ENCODE results near the gene ARHGAP23.
"Not testable (repeated sequence)": the region's sequence is repeated elsewhere in the genome, so short reads cannot be mapped to it uniquely, and the experiment has no call there.

ARHGAP23 gene

DNA sequence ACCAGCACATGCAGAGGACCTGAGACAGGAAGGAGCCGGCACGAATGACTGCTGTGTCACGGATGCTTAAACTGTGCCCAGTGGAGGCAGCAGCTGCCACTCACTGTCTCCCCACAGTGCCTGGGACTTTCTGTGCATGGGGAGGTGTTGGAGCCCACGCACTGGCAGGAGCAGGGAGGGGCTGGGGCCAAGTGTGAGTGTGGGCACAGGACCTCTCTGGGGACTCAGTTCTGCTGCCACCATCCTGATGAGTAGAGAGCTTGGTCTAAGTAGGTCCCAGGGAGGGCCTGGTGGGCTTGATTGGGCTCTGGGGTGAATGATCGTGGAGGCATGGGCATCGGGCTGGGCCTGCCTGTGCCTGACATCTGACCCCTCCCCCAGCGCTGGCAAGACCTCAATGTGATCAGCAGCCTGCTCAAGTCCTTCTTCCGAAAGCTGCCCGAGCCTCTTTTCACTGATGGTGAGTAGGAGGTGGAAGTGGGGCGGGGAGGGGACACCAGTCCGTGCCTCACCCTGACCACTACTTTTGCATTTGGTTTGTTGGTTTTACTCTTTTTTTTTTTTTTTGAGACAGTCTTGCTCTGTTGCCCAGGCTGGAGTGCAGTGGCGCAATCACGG, 57.5 kb downstream of the ARHGAP23 start:
- not testable (repeated sequence) for DNase-seq (ENCODE audit: low spot score)

DNA sequence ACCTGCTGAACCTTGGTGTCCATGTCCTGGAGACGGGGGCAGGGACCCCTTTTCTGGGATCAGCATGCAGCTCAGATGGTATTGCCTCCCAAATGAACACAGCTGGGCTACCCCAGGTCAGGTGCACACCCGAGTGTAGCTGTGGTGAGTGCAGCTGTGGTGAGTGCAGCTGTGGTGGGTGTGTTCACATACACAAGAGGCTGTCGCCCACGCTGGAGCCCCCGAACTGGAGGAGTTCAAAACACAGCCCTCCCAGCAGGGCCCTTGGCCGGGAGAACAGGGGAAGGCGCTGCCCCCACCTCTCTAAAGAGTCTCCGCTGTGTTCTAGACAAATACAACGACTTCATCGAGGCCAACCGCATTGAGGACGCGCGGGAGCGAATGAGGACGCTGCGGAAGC, 61.5 kb downstream of the ARHGAP23 start:
- not testable (repeated sequence) for DNase-seq (ENCODE audit: low spot score)

DNA sequence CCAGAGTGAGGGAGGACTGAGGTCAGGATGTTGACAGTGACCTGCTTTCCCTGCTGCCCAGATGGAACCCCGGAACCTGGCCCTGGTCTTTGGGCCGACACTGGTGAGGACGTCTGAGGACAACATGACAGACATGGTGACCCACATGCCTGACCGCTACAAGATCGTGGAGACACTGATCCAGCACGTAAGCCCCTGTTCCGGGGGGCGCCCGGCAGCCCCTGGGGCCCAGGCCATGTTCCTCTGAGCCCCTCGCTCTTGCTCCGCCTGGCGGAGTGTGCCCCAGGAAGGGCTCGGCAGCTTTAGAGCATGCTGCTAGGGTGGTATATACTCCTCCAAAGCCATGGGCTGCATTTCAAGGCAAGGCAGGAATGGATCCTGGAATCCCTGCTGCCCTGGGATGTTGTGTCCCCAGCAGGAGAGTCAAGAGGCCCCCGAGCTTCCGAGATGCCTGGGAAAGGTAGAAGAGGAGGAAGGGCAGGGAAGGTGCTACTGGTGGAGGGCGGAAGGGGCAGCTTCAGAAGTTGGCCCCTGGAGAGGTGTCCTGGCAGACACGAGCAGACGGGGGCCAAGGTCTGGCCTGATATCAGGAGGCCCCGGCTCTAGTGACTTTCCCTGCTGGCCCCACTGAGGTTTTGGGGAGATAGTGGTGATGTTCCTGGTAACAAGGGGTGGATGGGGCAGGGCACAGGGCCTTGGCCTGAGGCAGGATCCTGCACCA, 63.2 kb downstream of the ARHGAP23 start:
- not testable (repeated sequence) for DNase-seq (ENCODE audit: low spot score)

DNA sequence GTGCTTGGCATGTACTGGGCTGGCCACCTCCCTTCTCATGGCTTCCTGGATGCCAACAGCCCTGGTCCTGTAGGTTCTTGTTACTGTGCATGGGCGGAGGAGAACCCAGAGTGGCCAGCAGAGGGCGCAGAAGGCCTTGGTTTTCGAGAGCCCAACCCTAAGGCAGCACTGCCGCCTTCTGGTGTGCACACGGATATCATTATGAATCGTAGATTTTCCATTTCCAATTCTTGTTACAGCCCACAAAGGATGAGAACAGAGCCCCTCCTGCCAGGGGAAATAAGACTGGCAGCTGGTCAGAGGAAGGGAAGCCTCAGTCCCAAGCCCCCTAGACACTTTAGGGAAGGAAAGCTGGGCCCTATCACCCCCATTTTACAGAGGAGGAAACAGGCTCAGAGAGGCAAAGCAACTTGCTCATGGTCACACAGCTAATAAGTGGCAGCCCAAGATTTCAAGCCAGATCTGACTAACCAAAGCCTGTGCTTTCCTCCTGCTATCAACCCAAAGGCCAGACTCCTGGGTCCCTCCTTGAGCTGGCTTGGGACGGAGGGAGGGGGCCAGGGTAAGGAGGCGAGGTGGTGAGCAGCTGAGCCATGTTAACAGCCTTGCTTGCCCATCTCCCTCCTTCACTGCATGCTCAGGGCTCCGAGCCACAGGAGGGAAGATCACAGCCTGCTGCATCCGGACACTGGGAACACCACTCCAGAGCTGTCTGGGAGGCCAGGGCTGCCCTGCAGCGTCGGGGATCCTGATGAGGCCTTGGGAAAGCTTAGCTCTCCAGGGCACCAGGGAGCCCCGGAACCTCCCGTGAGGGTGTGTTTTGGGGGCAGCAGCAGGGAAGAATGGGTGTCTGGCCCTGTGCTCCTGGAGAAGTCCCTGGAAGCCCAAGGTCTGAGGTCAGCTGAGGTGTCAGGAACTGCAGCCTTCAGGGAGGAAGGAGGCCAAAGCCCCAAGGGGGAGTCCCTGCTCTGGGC, 64.1 kb downstream of the ARHGAP23 start:
- peak; percentile 77 for DNase-seq (ENCODE audit: low spot score)

DNA sequence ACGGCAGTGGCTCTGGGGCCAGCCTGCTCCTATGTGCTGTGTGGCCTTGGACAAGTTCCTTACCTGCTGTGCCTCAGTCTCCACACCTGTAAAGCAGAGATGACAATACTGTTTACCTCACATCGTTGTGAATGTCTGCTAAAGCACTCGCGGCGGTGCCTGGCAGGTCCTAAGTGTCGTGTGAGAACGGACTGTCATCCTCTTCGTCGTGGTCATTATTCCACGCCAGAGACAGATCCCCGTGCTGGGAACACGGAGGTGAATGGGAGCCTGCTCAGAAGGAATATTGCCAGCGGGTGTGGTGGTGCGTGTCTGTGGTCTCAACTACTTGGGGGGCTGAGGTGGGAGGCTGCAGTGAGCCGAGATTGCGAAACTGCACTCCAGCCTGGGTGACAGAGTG, 65.9 kb downstream of the ARHGAP23 start:
- DNase-seq (ENCODE audit: low spot score): not testable (repeated sequence)

DNA sequence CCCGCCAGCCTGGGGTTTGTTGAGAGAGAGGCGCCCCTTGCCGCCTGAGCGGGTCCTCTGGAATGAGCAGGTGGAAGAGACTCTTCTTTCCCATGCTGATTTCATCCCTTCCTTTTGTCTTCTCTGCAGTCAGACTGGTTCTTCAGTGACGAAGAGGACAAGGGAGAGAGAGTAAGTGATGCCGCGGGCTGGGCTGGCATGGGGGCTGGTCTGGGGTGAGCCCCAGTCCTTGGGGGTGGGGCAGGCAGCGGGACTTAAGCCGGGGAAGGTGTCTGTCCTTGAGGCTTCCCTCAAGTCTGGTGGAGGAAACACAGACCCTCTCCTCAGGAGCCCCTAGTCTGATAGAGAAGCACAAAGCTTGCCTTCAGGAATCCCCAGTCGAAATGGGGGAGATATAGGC, 69.4 kb downstream of the ARHGAP23 start:
- not testable (repeated sequence) for DNase-seq (ENCODE audit: low spot score)

DNA sequence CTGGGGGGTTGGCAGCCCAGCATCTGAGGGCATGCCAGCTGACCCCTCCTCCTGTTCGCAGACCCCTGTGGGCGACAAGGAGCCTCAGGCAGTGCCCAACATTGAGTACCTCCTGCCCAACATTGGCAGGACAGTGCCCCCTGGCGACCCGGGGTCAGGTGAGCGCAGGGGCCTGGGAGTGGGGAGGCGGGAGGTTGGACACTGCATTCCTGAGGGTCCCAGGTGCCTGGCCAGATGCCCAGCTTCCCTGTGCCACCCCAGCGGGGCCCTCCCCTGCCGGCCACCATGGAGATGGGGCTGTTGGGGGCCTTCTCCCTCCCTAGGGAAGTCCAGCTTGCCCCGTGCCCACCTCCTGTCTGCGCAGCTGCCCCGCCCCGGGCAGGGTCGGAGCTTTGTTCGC, 70.1 kb downstream of the ARHGAP23 start:
- DNase-seq (ENCODE audit: low spot score): no peak

DNA sequence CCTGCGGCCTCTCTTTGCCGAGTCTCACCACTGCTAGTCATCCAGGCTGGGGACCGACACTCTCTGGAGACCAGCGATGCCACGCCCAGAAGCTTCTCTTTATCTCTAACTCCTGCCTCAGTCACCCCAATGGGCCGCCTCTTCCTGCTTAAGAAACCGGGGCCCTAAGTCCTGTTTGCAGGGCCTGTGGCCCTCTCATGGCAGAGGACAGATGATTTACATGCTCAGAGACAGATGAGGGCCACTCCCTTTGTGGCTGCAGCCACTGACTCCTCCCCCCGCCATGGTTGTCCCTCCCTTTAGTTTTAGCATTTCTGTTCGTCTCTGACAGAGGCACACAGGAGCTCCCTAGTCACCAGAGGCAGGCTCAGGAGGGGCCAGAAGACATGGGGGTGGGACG, 71.0 kb downstream of the ARHGAP23 start:
- not testable (repeated sequence) for DNase-seq (ENCODE audit: low spot score)

DNA sequence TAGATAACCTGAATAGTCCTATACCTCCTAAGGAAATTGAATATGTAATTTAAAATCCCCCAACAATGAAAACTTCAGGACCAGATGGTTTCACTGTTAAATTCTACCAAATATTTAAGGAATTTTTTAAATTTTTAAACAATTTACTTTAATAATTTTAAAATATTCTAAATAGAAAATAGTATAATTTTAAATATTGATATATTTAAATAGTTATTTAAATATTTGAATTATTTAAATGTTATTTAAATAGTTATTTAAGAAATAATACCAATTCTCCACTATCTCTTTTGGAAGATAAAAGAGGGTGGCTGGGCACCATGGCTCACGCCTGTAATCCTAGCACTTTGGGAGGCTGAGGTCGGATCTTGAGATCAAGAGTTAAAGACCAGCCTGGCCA, 73.5 kb downstream of the ARHGAP23 start:
- DNase-seq (ENCODE audit: low spot score): not testable (repeated sequence)

DNA sequence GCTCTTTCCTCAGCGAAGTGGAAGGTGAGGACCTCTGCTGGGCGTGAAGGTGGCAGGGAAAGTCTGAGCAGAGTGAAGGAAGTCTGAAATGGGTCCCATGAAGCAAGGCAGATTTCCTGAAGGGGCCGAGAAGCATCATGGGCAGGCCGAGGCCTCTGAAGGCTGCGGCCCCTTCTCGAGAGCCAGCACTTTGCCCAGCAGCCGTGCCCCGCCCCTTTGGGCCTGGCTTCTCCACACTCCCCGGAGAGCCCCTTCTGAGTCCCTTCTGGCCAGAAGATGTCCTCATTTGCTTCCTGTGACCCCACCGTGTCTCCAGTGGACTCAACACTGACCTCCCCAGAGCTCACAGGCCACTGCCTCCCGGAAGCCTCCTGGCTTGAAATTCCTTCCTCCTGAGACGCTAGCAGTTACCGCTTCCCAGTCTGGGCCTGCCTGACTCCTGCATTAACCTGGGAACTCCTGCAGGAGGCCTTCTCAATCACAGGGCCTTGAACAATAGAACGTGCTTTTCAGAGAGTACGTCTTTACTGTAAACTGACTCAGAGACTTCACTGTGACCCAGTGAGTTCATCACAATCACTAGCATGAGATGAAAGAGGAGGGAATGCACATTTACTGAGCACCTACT, 75.1 kb downstream of the ARHGAP23 start:
- DNase-seq (ENCODE audit: low spot score): not testable (repeated sequence)

DNA sequence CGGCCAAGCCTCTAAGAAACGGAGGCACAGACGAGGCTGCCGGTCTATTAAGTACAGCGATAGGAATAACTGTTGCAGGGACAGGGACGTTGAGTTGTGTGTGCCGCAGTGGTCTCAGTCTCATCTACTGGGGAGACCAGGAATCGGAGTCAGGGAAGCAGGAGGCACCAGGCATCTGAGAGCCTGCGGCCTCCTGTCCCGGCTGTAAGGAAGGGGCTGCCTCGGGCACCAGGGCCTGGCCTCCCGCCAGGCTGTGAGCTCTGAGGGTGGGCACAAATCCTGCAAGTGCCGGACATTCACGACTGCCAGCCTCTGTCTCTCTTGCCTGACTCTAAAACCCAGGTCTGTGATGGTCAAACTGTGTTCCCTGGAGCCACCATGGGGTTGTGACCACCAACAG, 76.0 kb downstream of the ARHGAP23 start:
- no peak for DNase-seq (ENCODE audit: low spot score)

DNA sequence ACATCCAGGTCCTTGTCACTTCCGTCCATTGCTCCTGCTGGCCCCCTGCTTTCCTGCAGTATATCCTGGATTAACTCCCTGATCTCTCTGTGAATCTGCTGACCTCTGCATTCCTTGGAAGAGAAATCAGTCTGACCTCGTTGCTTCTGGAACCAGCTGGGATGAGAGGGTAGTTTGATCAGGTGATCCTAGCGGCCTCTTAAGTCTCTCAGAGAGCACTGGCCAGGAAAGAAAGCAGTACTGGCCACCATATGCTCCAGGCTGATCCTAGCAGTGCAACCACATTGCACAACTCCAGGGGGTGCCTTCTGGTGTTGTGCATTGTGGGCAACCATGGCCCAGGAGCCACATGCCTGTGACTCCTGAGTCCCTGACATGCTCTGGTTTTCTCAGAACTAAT, 79.2 kb downstream of the ARHGAP23 start:
- DNase-seq (ENCODE audit: low spot score): no peak

DNA sequence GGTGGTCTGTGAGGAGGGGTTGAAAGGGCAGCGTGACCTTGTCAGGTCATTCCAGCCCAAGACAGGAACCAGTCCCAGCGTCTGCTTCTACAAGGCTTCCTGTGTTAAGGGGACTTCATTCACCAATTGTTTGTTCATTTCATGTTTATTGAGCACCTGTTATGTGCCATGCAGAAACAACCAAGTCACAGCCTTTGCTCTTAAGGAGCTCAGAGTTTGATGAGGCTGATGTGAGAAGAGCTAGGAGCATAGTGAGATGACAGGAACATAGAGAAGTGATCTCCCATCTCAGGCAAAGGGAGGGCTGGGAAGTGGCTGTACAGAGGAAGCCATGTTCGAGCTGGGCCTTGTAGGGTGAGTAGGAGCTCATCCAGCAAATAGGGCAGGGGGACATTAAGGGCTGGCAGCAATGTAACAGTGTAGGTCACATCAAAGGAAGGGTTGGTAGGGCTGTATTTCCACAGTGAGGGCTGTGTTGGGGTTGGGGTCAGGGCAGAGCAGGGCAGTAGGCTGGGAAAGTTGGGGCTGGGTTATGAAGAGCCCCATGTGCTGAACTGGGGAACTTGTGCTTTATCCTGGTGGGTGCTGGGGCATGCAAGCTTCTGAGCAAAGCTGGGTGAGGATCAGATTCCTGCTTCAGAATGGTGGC, 79.8 kb downstream of the ARHGAP23 start:
- DNase-seq (ENCODE audit: low spot score): no peak

DNA sequence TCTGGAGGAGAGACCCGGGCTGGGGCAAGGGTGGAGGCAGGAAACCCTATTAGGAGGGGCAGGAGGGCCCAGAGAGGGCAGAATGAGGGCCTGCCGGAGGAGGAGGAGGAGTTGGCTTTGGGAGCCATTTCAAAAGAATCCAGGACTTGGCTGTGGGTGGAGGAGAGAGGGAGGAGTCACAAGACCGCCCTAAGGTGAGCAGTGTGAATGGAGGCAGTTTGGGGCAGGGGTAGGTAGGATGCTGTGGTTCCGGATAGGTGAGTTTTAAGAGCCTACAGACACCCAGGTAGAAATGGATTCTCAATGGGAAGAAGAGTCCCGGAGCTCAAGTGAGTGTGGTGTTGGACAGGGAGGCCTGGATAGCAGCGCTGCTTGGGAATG, 80.3 kb downstream of the ARHGAP23 start:
- no peak for DNase-seq (ENCODE audit: low spot score)

DNA sequence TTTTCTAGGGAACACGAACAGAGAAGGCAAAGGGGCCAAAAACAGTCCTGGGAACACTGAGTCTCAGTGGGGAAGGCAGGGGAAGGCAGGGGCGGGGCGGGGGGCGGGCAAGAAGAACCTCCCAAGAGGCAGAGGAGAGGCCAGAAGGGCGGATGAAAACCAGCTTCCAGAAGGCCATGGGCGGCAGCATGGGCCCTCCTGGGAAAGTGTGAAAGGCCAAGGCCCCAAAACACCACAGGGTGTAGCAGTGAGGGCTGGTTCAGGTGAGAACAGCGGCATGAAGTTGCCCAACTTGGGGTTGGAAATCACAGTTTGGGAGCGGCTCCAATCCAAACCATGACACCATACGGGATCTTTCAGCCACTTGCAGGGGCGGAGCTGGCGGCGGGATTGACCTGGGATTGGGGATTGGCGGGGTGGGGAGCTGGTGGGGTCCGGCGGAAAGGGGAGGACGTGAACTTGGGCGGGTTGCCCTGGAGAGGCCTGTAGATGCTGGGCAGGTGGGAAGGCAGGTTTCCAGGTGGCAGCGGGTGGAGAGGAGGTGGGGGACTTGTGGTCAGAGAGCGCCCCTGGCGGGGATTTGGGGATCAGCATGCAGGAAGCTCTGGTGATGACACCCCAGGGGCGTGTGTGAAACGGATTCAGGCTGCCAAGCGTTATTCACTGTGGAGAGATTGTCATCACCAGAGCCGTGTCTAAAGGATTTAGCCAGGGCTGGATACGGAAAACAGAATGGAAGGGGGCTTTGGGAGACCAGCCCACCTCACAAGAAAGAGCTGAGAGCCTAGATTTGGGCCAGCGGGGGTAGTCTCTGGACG, 80.9 kb downstream of the ARHGAP23 start:
- DNase-seq (ENCODE audit: low spot score): peak; percentile 85

DNA sequence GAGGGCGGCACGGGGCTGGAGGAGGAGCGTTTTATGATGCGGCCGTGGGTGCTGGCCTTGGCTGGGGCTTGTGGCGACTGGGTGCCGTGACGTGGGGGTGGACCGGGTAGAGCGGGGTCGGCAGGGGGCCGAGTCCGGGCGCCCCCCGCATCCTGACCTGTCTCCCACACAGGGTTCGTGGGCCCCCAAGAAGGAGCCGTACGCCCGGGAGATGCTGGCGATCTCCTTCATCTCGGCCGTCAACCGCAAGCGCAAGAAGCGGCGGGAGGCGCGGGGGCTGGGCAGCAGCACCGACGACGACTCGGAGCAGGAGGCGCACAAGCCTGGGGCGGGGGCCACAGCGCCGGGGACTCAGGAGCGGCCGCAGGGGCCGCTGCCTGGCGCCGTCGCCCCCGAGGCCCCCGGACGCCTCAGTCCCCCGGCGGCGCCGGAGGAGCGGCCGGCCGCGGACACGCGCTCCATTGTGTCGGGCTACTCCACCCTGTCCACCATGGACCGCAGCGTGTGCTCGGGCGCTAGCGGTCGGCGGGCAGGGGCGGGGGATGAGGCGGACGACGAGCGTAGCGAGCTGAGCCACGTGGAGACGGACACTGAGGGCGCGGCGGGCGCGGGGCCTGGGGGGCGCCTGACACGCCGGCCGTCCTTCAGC, 81.6 kb downstream of the ARHGAP23 start:
- DNase-seq (ENCODE audit: low spot score): no peak

DNA sequence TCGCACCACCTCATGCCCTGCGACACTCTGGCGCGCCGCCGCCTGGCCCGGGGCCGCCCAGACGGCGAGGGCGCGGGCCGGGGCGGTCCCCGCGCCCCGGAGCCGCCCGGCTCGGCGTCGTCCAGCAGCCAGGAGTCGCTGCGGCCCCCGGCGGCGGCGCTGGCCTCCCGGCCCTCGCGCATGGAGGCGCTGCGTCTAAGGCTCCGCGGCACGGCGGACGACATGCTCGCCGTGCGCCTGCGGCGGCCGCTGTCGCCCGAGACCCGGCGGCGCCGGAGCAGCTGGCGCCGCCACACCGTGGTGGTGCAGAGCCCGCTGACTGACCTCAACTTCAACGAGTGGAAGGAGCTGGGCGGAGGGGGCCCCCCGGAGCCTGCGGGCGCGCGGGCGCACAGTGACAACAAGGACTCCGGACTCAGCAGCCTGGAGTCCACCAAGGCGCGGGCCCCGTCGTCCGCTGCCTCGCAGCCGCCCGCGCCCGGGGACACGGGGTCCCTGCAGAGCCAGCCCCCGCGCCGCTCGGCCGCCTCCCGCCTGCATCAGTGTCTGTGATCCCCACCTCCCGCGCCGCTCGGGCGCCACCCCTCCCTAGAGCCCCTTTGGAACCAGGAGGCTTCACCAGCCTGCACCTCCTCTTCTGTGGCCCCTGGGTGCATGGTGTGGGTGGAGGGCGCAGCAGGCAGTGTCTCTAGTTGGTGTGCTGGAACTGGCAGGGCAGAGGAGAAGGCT, 82.3 kb downstream of the ARHGAP23 start:
- no peak for DNase-seq (ENCODE audit: low spot score)

DNA sequence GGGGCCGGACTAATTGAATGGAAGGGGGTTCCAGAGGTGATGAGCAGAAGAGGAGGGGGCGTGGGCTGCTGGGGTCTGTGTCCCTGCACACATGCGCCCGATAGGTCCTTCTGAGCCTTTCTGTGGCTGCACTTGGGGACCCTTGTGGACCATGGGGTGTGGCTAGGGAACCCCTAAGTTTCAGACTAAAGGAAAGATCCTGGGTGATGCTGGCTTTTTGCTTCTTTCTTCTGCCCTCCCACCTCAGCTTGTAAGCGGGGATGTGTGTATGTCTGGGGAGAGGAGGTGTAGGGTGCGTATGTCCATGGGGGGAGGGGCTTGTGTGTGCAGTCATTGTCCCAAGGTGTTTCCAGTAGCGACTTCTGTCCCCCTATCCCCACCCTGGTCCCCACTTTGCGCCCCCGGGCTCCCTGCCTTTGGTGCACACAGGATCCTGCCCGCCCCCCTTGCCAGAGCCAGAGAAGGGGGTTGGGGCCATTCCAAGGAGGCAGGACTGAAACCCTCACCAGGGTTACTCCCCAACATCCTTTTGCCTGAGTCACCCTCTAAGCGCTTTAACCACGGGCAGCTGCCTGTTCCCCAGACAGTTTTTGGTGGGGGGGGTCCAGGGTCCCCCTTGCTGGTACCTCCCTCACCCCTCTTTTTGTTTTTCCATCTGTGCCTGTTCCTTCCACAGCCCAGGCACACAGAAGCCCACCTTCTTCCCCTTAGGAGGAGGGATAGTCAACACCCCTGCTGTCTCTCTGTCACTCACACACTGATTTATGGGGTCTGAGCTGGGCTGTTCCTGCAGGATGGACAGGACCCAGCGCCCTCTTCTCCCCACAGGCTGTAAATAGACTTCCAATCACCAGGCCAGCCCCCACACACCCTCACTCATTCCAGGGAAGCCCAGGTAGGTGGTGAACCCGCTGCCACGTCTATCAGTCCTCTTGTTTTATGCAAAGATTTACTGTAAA, 83.2 kb downstream of the ARHGAP23 start:
- no peak for DNase-seq (ENCODE audit: low spot score)

All from putamen (tissue), 1 donor.